CD4-positive, alpha-beta T cell treated with Interleukin-10 for 1 hour (primary cell): ENCODE measurements around the gene BHLHA9.
"Not testable (repeated sequence)": the region's sequence is repeated elsewhere in the genome, so short reads cannot be mapped to it uniquely, and the experiment has no call there.

Experiments
- DNase-seq: peaks from one replicate; pipeline ENCODE4 v3.0.0-alpha.2; 2020

BHLHA9 gene

DNA sequence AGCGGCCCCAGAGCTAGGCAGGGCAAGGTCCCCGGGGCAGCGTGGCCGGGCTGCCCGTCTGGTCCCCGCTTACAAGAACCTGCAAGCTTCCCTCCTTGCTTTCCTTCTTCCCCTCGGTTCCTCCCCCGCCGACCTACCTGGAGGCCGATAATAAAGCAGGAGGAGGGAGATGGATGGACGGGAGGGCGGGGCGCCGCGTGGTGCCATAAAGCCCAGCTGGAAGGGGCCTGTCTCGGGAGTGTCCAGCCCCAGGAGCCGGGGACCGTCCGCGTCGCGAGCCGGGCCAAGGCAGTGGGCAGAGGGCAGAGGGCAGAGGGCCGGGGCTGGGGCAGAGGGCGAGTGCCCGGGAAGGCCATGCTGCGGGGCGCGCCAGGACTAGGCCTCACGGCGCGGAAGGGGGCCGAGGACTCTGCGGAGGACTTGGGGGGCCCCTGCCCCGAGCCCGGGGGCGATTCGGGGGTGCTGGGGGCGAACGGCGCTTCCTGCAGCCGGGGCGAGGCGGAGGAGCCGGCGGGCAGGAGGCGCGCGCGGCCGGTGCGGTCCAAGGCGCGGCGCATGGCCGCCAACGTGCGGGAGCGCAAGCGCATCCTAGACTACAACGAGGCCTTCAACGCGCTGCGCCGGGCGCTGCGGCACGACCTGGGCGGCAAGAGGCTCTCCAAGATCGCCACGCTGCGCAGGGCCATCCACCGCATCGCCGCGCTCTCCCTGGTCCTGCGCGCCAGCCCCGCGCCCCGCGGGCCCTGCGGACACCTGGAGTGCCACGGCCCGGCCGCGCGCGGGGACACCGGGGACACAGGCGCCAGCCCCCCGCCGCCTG lies at the start of gene BHLHA9:
Gene BHLHA9 (plus strand): TSS at position 235 of the 820 bp plus-strand sequence. CDS start 120 bp downstream, at position 355.
- no peak for DNase-seq

DNA sequence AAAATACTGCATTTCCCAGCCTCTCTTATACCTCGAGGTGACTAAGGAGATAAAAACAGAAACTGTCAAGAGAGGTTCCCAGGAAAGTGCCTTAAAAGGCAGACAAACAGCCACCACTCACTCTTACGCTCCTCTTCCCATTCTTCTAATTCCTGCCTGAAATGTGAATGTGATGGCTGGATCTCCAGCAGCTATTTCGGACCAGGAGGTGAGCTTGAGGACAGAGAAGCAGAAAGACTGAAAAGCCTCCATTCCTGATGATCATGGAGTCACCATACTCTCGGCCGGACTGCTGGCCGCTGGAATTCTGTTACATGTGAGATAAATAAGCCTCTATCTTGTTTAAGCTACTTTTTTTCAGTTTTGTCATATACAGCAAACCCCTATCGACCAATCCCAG lies 49.0 kb upstream of the BHLHA9 start:
- no peak for DNase-seq

DNA sequence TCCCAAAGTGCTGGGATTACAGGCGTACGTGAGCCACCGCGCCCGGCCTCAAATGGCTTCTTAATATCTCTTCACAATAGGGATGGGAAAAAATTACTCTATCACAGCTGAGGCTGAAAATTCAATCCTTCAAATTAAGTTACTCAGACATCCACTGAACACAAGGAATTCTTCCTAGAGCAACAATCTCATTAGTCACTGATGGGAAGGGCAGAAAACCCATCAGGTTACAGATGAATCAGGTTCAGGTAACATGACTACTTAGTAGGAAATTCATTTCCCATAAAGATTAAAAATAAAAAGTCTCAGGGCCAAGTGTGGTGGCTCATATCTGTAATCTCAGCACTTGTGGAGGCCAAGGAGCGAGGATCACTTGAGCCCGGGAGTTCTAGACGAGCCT lies 47.9 kb upstream of the BHLHA9 start:
- DNase-seq: no peak

DNA sequence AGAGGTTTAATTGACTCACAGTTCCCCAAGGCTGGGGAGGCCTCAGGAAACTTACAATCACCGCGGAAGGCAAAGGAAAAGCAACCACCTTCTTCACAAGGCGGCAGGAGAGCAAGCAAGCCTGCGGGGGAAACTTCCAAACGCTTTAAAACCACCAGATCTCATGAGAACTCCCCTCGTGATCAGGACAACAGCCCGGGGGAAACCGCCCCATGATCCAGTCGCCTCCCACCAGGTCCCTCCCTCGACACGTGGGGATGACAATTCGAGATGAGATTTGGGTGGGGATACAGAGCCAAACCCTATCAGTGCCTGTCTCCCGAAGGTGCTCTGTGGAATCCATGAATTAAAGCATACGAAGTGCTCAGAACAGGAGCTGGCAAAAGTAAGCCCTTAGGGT lies 46.6 kb upstream of the BHLHA9 start:
- no peak for DNase-seq

DNA sequence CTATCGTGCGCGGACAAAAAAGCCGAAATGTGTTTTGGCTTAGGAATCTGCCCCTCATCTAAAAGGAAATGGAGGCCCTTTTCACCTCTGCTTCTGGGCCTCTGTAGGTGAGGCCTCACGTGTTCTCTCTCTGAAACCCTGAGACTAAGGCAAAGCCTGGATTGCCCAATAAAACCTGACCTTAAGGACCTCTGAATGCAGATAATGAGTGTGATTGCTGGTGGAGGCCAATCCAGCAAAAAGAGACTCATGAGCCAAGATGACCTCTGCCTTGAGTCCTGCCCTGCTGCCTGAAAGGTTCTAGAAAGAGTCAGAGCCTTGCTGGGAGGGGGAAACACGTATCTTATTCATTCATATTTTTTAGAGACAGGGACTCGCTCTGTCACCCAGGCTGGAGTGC lies 45.9 kb upstream of the BHLHA9 start:
- no peak for DNase-seq

DNA sequence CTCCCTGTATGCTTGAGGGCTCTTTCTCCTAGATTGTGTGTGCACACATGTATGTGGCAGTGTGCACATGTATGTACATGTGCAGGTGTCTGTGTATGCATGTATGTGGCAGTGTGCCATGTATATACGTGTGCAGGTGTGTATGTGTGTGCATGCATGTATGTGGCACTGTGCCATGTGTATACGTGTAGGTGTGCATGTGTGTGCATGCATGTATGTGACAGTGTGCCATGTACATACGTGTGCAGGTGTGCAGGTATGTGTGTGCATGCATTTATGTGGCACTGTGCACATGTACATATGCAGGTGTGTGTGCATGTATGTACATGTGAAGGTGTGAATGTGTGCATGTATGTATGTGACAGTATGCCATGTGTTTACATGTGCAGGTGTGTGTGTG lies 43.9 kb upstream of the BHLHA9 start:
- DNase-seq: no peak

DNA sequence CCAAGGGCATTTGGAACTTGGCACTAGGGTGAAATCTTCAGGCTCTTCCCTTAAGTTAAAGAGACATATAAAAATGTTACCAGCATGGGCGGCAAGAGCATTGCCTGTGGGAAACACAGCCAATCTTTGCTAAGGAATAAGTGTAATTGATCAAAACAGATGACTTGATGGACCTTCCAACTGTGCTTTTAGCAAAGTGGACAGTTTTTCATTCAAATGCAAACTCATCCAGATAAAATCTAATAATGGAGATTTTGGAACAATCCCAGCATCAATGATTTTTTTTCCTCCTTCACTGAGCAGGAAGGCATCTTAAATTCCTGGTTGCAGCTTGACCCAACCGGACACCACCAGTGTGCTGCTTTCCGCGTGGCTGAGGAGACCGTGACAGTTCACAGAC lies 42.9 kb upstream of the BHLHA9 start:
- no peak for DNase-seq

DNA sequence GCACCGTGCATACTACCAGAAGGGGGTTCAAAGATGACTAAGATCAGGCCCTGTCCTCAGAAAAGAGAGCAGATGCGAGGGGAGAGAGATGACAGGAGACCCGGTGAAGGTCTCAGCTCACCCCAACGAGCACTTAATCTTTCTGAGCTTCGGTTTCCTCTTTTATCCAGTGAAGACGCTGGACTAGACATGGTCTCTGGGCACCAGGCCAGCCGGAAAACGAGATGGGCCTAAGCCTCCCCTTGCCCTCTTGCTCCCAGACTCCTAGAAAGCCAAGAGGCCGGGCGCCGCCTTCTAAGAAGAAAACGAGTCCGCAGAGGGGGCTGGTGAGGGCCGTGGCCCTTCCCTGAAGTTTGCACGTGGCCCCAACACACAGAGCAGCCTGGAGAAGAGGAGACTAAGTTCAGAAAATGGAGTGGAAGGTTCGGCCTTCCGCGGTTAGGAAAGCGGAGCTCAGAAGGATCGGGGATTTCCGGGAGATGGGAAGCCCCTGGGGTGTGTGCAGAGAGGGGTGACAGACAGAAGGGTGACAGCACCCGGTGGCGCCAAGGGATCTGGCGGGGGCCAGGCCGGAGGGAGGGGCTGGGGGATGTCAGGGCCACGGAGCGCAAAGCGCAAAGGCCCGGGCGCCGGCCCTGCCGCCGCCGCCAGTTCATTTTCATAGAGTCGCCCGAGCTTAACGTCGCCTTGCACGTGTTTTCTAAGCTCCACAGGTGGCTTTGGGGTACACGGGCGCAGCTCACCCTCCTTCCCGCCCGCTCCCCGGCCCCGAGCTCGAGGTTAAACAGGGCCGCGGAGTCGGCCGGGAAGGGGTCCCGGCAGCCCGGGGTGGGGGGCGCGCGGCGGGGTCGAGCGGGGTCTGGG lies 42.1 kb upstream of the BHLHA9 start:
- peak; percentile 40 for DNase-seq

DNA sequence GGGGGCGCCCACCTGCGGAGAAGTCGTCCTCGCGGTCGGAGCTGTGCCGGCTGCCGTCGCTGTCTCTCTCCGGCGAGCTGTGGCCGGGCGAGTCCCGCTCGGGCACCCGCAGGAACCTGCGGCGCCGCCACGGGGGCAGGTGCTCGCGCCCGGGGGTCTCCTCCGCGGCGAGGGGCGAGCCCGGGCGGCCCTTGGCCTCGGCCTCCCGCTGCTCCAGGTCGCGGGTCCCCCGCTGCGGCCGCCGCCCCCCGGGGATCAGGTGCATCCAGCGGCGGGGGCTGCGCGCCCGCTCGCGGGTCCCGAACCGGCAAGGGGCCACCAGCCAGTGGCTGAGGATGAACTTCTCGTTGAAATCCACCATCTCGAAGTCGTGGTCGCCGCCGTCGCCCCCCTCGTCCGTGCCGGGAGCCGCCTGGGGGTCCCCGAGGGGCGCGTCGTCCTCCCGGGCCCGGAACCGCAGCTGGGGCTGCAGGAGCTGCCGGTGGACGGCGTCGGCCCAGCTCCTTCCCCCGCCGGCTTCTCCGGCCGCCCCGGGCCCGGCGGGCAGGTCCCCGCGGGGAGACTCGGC lies 41.4 kb upstream of the BHLHA9 start:
- no peak for DNase-seq

DNA sequence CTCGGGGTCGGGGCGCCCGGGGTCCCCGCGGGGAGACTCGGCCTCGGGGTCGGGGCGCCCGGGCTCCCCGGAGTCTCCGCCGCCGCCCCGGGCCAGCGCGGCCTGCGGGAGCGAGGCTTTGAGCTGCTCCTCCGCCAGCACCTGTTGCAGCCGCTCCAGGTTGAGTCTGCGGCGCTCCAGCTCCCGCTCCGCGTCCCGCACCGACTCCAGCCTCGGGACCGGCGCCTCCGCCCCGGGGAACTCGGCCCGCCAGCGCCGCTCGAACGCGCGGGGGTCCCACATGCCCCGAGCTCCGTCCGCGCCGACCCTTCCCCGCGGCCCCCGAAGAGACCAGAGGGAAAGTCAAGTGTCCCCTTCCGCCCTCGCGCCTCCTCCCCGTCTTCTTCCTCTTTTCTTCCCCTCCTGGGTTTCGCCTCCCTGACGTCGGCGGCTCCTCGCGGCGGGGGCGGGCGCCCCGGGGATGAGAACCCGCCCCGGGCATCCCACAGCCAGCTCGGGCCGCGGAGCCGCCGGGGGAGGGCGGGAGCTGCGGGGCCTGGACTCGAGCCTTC lies 40.8 kb upstream of the BHLHA9 start:
- peak; percentile 53 for DNase-seq

DNA sequence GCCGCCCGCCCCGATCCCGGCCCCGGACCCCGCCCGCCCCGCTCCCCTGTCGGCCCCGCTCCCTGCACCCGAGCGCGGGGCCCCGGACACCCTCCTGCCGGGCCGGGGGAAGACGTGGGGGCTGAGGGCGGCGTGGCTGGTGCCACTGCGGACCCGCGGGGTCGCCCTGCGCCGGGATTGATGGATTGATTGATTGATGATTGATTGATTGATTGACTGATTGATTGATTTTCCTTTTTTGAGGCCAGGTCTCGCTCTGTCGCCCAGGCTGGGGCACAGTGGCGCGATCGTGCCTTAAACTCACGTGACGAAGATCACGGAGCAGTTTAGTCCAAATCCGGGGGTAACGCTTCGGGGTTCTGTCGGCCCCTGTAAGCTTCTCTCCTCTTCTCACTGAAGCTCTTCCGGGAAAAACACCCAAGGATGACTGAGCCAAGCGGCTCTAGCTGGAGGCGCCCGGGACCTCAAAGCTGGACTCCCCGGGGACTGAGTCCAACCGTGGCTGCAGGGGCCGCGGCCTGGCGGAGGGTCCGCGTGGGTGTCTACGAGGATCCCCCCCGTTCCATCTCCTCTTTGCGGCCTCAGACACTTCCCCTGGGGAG lies 40.2 kb upstream of the BHLHA9 start:
- DNase-seq: no peak

DNA sequence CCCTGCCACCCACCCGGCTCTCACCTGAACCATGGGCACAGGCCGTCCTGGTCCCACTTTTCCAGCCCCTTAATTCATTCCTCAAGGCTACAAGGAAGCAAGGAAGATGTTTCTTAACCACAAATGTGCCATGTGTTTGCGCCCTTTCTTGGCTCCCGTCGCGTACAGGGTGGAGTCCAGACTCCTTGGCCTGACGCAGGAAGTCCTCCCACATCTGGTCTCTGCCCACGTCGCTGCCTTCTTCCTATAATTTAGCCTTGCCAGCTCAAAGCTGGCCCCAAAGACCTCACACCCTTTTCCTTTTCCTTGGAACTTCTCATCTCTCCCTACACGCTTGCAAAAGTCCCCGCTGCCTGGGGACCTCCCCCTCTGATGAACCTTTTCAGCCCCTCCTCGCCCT lies 38.8 kb upstream of the BHLHA9 start:
- DNase-seq: no peak

DNA sequence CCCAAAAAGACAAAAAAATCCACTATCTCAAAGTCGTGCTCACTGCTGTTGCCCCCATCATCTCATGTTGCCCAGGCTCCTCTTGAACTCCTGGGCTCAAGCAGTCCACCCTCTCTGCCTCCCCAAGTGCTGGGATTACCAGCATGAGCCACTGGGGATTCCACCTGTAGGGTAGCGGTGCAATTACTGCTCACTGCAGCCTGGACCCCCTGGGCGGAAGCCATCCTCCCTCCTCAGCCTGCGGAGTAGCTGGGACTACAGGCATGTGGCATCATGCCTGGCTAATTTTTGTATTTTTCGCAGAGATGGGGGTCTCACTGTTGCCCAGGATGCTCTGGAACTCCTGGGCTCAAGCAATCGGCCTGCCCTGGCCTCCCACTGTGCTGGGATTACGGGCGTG lies 37.9 kb upstream of the BHLHA9 start:
- no peak for DNase-seq

DNA sequence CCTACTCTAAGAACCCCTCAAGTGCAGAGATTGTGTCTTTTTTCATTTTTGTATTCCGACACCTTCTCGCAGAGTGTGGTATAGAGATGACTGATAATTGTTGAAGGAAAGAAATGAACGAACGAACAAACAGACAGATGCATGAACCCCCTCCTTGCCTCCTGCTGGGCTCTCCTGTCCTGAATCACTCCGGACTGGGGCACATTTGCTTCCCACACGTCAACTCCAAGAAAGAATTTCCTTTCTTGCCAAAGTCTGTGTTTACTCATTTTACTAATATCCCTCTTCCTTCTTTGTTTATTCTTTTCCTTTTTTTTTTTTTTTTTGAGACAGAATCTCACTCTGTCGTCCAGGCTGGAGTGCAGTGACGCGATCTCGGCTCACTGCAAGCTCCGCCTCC lies 37.5 kb upstream of the BHLHA9 start:
- DNase-seq: no peak

DNA sequence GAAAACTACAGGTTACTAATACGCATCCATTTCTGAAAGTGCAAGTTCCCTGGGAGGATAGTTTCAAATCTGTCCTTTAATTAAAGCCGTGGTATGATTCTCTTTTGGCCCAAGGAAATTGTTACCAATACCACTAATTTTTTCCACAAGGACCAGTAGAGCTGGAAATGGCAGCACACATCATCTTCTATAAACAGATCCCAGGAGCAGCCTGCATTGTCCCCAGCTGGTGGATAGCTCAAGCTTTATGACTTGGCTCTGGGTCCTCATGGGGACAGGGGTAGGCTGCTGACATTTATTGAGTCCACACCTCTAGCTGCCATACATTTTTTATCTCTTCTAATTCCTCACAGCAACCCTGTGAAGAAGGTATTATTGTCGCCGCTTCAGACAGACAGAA lies 35.8 kb upstream of the BHLHA9 start:
- no peak for DNase-seq

DNA sequence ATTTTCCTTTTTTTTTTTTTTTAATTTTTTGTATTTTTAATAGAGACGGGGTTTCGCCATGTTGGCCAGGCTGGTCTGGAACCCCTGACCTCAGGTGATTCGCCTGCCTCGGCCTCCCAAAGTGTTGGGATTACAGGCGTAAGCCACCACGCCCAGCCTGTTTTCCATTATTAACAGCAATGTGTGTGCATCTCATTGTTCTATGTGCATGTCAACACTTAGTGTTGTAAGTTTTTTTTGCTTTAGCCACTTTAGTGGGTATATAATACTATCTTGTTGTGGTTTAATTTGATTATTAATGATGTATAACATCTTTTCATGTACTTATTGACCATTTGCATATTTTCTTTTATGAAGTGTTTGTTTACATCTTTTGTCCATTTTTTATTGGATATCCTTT lies 32.8 kb upstream of the BHLHA9 start:
- no peak for DNase-seq

DNA sequence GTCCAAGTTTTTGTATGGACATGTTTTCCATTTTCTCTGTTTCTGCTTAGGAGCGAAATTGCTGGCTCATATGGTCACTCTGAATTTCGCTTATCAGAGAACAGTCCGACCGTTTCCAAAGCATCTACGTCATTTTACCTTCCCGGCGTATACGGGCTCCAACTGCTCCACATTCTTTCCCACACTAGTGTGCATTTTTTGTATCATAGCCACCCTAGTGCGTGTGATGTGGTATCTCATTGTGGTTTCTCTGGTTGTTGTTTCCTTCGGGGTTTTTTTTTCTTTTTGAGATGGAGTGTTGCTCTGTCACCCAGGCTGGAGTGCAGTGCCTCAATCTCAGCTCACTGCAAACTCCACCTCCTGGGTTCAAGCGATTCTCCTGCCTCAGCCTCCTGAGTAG lies 31.0 kb upstream of the BHLHA9 start:
- DNase-seq: no peak

DNA sequence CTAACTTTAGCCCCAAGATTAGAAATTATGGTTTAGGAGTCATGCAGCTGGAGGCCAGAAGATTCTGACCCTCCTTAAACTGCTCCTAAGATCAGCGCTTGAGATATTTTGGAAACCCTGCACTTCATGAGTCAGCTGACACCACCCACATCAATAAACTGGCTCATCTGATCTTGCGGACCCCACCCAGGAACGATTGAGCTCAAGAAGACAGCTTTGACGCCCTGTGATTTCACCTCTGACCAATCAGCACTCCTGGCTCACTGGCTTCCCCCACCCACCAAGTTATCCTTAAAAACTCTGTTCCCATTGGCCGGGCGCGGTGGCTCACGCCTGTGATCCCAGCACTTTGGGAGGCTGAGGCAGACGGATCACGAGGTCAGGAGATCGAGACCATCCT lies 29.8 kb upstream of the BHLHA9 start:
- DNase-seq: not testable (repeated sequence)

DNA sequence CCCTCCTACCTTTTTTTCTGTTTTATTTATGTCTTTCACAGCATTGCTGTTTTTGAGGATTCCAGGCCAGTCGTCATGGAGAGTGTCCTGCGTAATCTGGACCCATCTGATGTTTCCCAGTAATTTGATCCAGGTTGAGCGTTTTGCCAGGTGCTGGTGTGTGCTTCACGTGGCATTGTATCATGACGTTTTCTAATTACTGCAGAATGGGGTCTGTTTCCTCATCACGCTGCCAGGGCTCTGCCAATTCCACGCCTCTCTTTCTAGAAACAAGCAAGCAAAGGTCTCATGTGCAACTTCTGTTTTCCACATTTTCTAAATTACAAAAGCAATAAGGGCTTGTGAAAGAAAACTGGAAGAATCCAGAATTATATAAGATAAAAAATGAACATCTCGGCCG lies 28.3 kb upstream of the BHLHA9 start:
- no peak for DNase-seq

DNA sequence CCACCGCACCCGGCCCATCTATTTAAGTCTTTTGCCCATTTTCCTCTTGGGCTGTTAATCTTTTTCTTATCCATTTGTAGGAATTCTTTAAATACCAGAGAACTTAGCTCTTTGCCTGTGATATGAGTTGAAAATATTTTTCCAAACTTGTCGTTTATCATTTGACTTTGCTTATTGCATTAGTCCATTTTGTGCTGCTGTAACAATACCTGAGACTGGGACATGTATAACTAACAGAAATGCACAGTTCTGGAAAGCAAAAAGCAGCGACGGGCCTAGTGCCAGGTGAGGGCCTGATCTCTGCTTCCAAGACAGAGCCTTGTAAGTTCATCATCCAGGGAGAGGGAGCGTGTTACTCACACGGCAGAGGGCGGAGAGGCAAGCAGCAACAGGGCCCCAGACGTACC lies 25.6 kb upstream of the BHLHA9 start:
- DNase-seq: no peak

DNA sequence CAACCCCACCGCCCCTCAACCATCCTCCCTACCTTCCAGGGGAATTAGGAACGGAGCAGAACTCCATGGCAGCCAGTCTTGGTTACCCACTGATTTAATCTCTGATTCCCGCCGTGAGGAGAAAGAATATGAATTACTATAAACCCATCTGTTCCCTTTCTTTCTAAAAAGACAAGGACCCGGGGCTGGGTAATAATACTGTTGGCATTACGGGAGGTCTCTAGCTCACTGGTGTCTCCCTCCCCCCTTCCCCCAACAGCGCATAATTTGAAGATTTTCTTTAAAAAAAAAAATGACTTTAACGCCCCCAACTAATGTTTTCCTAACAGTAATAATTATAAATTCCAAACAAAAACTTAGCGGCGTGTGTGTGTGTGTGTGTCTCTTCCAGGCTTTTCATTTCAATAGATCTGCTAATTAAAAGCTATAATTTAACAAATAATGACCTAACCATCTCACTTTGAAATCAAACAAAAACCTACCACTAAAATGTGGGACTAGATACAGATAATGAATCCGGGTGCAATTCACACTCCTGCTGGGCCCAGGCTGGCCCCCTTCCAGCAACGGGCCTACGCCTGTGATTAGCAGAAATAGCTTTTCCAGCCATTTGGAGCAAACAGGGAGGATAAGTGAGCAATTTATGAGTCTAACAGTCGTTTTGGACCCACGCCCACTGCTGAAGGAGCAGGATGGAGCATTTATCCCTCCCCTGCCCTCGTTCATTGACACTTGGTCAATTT lies 18.2 kb upstream of the BHLHA9 start:
- no peak for DNase-seq

DNA sequence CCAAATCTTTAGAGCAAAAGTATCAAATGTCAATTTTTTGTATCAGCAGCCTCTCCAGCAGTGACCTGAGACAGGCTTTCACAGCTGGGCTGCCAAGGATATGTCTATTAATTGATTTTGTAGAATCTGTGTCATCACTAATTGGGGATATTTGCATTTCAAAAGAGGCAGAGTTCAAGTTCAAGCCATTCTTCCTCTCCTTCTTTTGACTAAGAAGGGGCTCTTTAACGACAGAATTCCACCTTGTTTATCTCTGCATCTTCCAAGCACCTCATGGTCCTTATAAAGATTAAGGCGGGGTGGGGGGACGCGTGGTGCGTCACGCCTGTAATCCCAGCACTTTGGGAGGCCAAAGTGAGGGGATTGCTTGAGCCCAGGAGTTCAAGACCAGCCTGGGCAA lies 15.2 kb upstream of the BHLHA9 start:
- no peak for DNase-seq
